T-helper 2 cell treated with Interferon-gamma antibody and Interleukin-4, amounts not matched to agents 5 μg/mL and 100 μg/mL, for 36 hours (primary cell): ENCODE results near the gene DLST.

Experiments
- DNase-seq: peaks from one replicate; pipeline ENCODE4 v3.0.0; 2021; ENCODE audit warnings: low spot score
- H3K27ac Mint-ChIP-seq: one replicate; pipeline ENCODE4 v1.8.0; 2021; ENCODE audit warnings: mild to moderate bottlenecking, mixed read lengths
- H3K27me3 Mint-ChIP-seq: one replicate; pipeline ENCODE4 v1.8.0; 2021; ENCODE audit warnings: low read depth, mixed read lengths
- H3K36me3 Mint-ChIP-seq: one replicate; pipeline ENCODE4 v1.8.0; 2021; ENCODE audit warnings: low read depth, mixed read lengths
- H3K4me1 Mint-ChIP-seq: one replicate; pipeline ENCODE4 v1.8.0; 2021; ENCODE audit warnings: low read depth, mixed read lengths
- H3K4me3 Mint-ChIP-seq: one replicate; pipeline ENCODE4 v1.8.0; 2022; ENCODE audit warnings: mild to moderate bottlenecking, moderate library complexity, mixed read lengths
- H3K9me3 Mint-ChIP-seq: one replicate; pipeline ENCODE4 v1.8.0; 2021; ENCODE audit warnings: mixed read lengths

DLST gene

DNA sequence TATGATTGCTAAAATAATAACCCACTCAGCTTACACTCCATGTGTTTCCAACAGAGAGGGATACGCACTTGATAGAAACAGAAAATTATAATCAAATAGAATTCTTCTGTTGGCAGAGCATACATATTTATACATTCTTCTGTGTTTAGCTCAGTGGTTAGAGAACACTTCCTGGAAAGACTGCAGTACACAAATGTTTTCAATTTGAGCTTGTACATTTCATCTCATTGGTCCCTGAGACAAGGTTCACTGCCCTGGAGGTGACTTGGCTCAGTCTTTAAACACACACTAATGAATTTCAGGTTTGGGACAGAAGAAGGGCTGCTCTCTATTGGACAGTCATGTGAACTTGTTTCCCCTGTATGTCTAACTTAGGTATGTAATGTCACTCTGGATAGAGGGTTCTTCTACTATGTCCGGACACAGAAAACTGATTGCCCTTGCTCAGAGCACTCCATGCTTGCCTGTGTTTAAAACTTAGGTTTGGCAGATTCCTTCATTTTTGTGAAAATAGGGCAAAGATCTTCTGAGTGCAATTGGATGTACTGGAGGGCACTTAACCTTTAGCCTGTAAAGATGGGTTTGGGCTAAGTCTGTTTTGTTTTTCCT, 28.7 kb upstream of the DLST start:
- H3K27me3 Mint-ChIP-seq: no peaks in the 10 kb centered on the region

DNA sequence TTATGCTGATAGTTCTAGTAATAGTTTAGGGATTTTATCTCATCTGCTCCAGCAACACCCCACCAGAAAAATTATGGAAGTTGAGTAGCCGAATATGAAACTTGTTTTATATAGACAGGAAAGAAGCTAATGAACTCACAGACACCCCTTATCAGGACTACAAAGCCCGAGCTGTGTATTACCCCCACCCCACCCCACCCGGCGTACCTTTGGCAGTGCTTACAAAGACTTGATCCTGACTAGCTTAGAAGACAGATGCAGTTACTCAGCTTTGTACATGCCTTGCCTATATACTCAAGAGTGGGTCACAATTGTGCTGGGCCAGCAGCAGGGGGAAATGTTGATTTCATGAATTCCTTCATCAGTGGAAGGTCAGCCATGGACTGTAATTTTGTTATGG, 28.1 kb upstream of the DLST start:
- Mint-ChIP-seq H3K4me3 (no peak overlapping the region), H3K9me3 (no peaks in the 10 kb centered on the region), H3K36me3 (no peaks in the 10 kb centered on the region), H3K27ac (no peak overlapping the region), H3K27me3 (no peaks in the 10 kb centered on the region), H3K4me1 (peaks cover 10% of the 10 kb centered on the region)
- DNase-seq: no peak

More for the DNA sequence above, 28.7 kb upstream of the DLST start:
- Mint-ChIP-seq H3K4me3 (no peak overlapping the region), H3K27ac (no peak overlapping the region), H3K36me3 (no peaks in the 10 kb centered on the region), H3K9me3 (no peaks in the 10 kb centered on the region), H3K4me1 (peaks cover 10% of the 10 kb centered on the region)
- DNase-seq: no peak

DNA sequence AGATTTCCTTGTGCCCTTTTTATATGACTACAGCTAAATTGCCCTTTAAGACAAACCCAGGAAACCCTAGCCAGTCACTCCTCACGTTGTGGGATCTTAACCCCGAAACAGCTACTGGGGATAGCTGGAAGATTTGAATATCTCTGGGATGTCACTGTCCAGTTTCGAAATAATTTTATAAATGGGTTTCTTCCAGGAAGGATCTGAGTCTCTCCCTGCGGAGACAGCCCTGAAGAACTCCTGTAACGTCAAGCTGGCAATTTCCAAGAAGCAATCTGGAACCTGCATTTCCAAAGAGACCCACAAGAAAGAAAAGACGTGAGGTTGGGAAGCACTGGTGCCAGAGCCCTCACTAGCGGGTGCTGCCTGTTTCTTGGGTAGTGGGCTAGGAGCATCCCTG, 26.7 kb upstream of the DLST start:
- Mint-ChIP-seq H3K27me3 (no peaks in the 10 kb centered on the region), H3K4me1 (peaks cover 10% of the 10 kb centered on the region), H3K36me3 (no peaks in the 10 kb centered on the region), H3K9me3 (no peaks in the 10 kb centered on the region), H3K4me3 (no peak overlapping the region), H3K27ac (no peak overlapping the region)
- DNase-seq: no peak

DNA sequence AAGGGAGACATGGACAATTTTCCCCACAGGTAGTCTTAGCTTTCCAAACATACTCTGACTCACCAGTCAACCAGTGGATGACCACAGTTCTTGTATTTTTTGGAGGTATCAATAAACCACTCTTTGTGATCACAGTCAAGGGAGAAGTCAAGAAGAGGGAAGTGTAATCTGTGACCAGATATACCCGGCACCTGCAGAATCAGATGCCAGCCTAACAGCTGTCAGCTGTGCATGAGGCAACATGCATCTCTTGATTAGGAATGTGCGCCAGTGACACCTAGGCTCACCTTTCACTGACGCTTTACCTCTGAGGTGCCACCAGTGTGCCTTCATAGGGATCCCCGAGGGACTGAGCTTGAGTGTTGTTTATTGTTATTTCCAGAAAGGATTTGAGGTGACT, 25.8 kb upstream of the DLST start:
- Mint-ChIP-seq H3K27me3 (no peaks in the 10 kb centered on the region), H3K36me3 (no peaks in the 10 kb centered on the region), H3K9me3 (no peaks in the 10 kb centered on the region), H3K27ac (no peak overlapping the region), H3K4me3 (no peak overlapping the region), H3K4me1 (peaks cover 10% of the 10 kb centered on the region)
- DNase-seq: no peak

DNA sequence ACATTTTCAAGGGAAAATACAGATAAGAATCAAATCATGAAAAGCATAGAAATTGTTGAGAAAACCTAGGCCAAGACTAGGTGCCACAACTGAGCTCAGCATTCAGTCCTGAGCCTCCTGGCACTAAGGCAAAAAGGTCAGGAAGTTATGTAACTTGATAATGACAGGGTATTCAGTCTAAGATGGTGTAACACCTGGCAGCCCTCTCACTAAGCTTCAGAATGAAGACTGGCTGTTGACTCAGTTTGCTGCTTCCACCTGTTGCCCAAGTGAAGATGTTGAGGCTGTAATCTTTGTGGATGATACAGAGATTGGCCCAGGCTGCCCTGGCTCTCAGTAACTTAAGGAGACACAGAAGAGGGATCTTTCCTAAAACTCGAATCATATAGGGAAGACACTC, 25.4 kb upstream of the DLST start:
- peaks cover 10% of the 10 kb centered on the region for H3K4me1 Mint-ChIP-seq
- no peaks in the 10 kb centered on the region for H3K36me3 Mint-ChIP-seq
- H3K4me3 Mint-ChIP-seq: no peak overlapping the region
- H3K9me3 Mint-ChIP-seq: no peaks in the 10 kb centered on the region
- H3K27ac Mint-ChIP-seq: no peak overlapping the region
- DNase-seq: no peak
- no peaks in the 10 kb centered on the region for H3K27me3 Mint-ChIP-seq

DNA sequence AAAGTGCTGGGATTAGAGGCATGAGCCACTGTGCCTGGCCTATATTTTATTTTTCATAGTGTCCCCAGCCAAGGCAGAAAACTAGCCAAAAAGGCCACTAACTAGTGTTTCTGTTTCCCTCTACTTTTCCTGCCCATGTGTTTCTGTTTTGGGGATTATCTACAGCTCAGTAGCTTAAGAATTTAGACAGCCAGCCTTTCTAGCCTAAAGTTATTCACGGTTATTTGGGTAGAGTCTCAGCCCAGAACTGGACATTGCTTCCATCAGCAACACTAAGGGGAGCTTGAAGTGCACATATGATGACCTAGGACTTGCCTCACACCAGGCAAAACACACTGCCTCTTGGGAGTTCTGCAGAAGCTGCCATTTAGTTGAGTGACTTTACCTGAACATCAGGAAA, 23.7 kb upstream of the DLST start:
- no peaks in the 10 kb centered on the region for H3K27me3 Mint-ChIP-seq
- H3K4me3 Mint-ChIP-seq: no peak overlapping the region
- peaks cover 5% of the 10 kb centered on the region for H3K4me1 Mint-ChIP-seq
- H3K27ac Mint-ChIP-seq: no peak overlapping the region
- no peaks in the 10 kb centered on the region for H3K36me3 Mint-ChIP-seq
- no peaks in the 10 kb centered on the region for H3K9me3 Mint-ChIP-seq
- DNase-seq: no peak

DNA sequence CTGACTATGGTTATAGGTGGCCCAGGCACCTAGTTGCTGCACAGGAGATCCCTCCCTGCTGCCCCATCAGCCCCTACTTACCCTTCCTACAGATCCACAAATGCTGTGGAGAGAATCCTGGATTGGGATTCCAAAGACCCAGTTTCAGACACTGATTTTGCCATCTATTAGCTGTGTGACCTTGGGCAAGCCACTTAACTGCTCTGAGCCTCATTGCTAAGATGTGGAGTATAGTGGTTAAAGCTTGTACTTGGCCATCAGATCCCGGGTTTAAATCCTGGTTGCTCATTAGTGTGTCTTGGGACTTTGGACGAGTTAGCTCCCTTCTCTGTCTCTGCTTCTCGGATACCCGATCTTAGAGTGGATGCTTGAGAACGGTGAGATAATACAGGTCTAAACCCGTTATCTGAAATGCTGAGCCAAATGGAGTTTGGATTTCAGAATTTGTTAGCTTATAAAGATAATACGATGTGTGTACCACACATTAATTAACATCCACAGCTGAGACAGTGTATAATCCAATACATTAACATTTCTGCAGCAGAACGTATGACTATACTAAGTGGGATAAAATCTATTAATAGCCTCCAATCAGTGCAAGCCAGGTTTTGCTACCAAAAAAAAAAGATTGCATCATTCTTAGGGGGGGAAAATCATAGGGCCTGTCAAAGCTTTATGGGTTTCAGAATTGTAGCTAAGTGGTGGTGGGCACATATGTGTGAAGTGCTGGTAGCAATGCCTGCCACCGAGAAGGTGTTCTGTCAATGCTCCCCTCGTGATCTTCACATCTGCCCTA, 21.8 kb upstream of the DLST start:
- Mint-ChIP-seq H3K27ac (no peak overlapping the region), H3K4me1 (no peaks in the 10 kb centered on the region), H3K27me3 (no peaks in the 10 kb centered on the region), H3K9me3 (no peaks in the 10 kb centered on the region), H3K36me3 (no peaks in the 10 kb centered on the region), H3K4me3 (no peak overlapping the region)
- DNase-seq: no peak

DNA sequence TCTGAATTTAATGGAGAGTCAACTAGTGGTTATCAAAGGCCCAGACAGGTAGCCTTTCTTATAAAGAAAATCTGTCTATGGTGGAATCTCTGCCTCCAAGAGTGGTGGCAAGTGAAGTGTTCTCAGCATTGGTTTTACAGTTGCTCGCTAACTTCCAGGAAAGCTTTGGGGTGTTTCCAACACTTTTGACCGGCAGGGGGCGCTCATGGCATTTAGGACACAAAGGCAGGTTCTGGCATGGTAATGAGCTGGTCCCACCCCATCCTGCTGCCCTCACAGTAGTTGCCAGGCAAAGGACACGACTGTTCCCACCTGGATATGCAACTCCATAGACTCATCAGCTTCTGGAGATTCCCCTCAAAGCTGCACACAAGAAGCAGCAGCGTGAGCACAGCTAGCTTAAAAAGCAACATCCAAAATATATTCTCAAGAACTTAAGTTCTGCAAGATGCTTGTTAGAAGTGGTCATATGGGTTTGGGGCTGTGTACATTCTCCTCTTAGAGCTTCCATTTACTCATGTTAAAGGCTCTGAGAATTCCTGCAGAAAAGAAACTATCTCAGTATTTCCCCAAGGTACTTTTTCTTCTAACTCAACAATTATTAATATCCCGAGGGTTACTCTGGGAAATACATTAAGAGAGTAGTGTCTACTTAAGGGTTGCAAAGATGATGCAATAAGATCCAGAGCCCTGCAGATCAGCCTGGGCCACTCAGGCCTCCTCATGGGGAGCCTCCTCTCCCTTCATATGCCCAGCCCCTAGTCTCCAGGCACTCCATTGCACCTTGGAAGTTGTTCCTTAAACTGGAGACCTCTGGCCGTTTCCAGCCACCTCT, 20.6 kb upstream of the DLST start:
- H3K27me3 Mint-ChIP-seq: no peaks in the 10 kb centered on the region
- H3K4me1 Mint-ChIP-seq: no peaks in the 10 kb centered on the region
- DNase-seq: peak; percentile 78
- H3K4me3 Mint-ChIP-seq: no peak overlapping the region
- H3K9me3 Mint-ChIP-seq: no peaks in the 10 kb centered on the region
- H3K36me3 Mint-ChIP-seq: no peaks in the 10 kb centered on the region
- no peak overlapping the region for H3K27ac Mint-ChIP-seq

DNA sequence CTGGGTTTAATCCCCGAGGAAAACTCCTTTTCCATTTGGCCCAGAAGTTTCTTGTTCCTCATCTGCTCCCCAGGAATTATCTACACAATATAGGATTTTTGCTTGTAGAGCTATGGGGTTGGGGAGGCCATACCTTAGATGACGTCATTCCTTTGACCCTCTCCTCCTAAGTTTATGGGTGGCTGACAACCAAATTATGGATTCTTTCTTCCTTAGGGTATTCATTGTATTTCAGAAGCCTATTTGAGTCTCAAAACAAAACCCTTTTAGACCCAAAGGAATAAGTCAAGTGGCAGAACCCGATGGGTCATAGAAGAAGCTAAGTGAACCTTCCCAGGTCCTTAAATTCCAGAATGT, 20.0 kb upstream of the DLST start:
- H3K27me3 Mint-ChIP-seq: no peaks in the 10 kb centered on the region
- H3K9me3 Mint-ChIP-seq: no peaks in the 10 kb centered on the region

DNA sequence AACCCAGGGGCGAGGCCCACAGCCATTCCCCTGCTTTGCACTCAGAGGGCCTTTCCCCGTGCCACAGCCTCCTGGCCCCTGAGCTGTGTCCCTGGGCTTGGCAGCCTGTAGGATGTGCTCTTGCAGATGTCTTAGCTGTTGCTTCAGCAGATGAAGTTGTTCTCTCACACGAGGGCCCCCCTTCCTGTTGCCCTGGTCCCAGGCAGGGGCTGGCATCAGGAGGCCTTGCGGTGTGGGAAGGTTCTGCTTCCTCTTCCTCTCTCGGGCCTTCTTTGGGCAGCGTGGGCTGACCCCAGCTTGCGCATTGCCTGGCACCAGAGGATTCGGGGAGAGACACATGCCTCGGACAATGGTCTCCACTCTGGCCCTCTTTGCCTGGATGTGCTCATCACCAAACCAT, 18.4 kb upstream of the DLST start:
- no peaks in the 10 kb centered on the region for H3K27me3 Mint-ChIP-seq
- H3K36me3 Mint-ChIP-seq: no peaks in the 10 kb centered on the region
- no peaks in the 10 kb centered on the region for H3K9me3 Mint-ChIP-seq
- no peak for DNase-seq
- H3K4me1 Mint-ChIP-seq: peaks cover 16% of the 10 kb centered on the region
- no peak overlapping the region for H3K27ac Mint-ChIP-seq
- H3K4me3 Mint-ChIP-seq: no peak overlapping the region

More for the DNA sequence above, 20.0 kb upstream of the DLST start:
- DNase-seq: no peak
- Mint-ChIP-seq H3K4me1 (peaks cover 5% of the 10 kb centered on the region), H3K4me3 (no peak overlapping the region), H3K27ac (no peak overlapping the region), H3K36me3 (no peaks in the 10 kb centered on the region)

DNA sequence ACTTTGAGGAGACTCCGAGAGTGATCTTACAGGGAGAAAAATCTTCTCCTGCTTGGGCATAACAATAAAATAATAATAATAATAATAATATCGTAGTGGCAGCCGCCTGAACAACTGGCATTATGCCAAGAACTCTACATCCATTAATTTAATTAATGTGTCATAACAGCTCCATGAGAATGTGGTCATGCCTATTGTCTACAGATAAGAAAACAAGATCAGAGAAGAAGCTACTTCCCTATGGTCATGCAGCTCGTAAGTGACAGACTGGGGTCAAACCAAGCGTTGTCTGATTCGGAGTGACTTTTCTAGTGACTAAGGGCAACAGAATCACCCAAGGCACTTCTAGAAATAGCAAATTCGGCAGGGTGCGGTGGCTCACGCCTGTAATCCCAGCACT, 17.5 kb upstream of the DLST start:
- DNase-seq: no peak
- Mint-ChIP-seq H3K36me3 (no peaks in the 10 kb centered on the region), H3K4me1 (peaks cover 18% of the 10 kb centered on the region), H3K27ac (no peak overlapping the region), H3K27me3 (no peaks in the 10 kb centered on the region), H3K9me3 (no peaks in the 10 kb centered on the region), H3K4me3 (no peak overlapping the region)

DNA sequence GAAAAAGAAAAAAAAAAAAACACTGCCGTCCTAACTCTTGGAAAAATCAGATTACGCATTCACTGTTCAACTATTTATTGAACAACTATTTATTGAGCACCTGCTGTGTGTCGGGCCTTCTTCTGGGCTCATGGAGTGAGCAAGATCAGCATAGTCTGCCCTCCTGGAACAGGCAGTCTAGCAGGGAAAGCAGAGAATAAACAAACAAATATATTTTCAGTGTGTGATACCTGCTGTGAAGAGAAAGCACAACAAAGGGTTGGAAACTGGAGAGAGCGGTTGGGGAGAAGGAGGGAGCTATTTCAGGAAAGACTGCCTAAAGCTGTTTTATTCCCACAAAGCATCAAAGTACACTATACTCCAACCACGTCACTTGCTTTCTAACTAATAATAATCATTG, 16.6 kb upstream of the DLST start:
- no peaks in the 10 kb centered on the region for H3K9me3 Mint-ChIP-seq
- no peak overlapping the region for H3K27ac Mint-ChIP-seq
- no peaks in the 10 kb centered on the region for H3K36me3 Mint-ChIP-seq
- no peak for DNase-seq
- no peaks in the 10 kb centered on the region for H3K27me3 Mint-ChIP-seq
- no peak overlapping the region for H3K4me3 Mint-ChIP-seq
- H3K4me1 Mint-ChIP-seq: peaks cover 18% of the 10 kb centered on the region

DNA sequence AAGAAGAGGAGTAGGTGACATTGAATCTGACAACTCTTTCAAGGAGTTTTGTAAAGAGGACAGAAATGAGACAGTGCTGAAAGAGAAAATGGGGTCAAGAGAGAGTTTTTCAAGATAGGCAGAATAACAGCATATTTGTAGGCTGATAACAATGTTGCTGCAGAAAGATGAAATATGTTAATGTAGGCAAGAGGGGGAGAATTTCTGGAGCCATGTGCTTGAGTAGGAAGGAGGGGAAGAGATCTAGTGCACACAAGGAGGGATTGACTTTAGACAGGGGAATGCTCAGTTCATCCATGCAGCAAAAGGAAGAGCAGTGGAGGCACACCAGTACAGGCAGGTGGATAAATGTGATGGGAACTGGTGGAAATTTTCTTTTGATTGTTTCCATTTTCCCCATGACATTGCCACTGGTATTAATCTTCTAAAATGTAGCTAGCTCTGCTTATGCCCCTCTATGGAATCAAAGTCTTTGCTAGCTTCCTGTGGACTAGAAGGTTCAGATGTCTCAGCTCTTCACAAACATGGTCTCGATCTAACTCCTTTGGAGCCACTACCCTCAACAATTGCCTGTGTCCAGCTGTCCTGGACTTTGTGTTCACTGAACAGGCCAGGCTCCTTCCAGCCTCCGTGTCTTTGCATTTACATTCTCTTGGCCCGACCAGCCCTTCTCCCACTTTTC, 14.9 kb upstream of the DLST start:
- H3K4me1 Mint-ChIP-seq: peaks cover 18% of the 10 kb centered on the region
- H3K36me3 Mint-ChIP-seq: no peaks in the 10 kb centered on the region
- H3K27ac Mint-ChIP-seq: peak overlapping the region; percentile 34
- H3K4me3 Mint-ChIP-seq: peak overlapping the region; percentile 3
- no peaks in the 10 kb centered on the region for H3K9me3 Mint-ChIP-seq
- H3K27me3 Mint-ChIP-seq: no peaks in the 10 kb centered on the region
- DNase-seq: no peak

DNA sequence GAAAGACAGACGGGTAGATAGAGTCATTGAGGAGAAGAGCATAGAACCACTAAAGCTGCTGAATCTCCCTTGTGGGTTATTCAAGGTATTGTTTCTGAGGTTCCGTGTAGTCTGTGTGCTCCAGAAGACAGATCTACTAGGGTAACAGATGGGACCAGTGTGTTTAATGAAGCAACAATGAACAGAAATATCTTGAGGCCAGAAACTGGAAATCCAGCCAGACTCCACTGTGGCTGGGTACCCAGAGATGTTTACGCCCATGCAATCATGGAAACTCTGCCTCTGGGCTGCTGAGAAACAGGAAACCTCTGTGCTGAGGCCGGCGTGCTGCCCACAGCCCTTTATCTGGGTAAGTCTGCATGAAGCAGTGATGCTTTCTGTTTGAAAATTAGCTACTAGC, 14.0 kb upstream of the DLST start:
- Mint-ChIP-seq H3K27me3 (no peaks in the 10 kb centered on the region), H3K9me3 (no peaks in the 10 kb centered on the region), H3K4me3 (peak overlapping the region; percentile 3), H3K36me3 (no peaks in the 10 kb centered on the region), H3K27ac (peak overlapping the region; percentile 34), H3K4me1 (peaks cover 18% of the 10 kb centered on the region)
- DNase-seq: peak; percentile 67
